EL (cell line): ENCODE results near the gene ACACA.
"Not testable (repeated sequence)": the region's sequence is repeated elsewhere in the genome, so short reads cannot be mapped to it uniquely, and the experiment has no call there.

Source experiments
- DNase-seq: peaks from one replicate; pipeline ENCODE4 v3.0.0-alpha.2; 2016

ACACA gene

DNA sequence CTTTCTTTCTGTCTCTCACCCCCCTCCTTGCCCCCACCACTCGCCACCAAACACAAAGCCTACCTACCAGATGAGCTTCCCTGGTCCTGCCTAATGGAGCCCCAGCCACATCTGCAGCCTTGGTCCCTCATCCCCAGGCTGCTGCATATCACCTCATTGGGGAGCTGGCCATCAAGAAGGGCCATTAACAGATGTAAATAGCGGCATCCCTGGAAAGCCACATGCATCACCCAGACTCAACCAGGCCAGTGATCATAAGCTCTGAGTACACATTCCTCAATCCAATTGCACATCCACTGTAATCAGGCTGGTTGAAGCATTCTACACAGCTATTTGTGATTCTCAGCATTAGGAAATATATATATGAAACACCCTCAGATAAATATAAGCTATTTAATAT, 242.6 kb downstream of the ACACA start:
- DNase-seq = no peak

DNA sequence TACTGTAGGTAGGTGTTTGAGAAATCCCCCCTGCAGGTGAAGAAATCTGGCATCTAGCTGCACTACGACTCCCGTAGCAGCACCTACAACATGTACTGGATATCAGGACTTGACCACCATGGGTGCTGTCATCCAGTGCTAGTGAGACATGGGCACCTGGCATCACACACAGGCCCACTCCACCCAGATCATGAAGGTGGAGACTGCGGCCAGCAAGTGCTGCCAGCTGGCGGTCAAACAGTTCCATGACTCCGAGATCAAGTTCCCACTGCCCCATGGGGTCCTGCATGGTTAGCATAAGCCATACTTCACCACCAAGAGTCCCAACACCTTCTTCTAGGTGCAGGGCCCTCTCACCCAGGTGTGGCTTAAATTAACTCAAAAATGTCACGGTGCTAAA, 243.8 kb downstream of the ACACA start:
- no peak for DNase-seq

DNA sequence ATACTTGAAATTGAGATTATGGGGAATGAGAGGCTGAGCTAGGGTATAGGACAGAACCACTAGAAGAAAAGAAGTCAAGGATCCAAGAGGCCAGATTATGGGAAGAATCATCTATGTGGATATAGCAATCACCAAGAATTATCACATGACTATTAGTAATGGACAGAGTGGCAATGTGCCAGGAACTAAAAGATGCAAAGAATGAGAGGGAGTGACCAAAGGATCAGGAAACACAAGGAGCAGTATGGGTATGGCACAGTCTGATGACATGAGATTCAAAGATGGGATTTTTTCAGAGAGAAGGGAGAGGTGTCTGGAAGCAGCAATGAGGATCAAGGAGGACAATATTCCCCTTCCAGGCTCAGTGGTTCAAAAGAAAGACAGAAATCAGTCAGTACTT, 245.7 kb downstream of the ACACA start:
- DNase-seq = peak; percentile 70

DNA sequence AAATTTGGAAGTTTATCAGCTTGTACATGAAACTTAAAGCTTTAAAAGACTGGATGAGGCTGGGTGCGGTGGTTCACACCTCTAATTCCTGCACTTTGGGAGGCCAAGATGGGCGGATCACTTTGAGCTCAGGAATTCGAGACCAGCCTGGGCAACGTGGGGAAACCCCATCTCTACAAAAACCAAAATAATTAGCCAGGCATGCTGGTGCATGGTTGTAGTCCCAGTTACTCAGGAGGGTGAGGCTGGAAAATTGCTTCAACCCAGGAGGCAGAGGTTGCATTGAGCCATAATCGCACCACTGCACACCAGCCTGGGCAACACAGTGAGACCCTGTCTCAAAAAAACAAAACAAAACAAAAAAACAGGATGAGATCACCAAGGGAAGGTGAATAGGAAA, 248.3 kb downstream of the ACACA start:
- no peak for DNase-seq

DNA sequence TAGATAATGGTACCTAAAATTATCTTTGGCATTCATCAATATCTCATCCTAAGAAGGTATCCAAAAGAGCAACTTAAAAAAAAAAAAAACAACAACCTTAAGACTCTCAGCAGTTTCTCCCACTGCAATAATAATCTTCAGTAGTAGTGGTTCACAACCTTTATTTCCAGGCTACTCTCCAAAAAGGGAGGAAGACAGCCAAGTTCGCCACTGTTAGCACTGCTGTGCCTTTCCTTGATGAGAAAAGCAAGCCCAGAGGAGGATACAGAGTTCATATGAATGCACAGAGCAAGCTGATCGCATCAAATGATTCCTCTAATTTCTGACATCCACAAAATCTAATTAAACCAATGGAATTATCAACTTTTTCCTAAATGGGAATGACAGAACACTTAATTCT, 258.5 kb downstream of the ACACA start:
- DNase-seq = no peak

DNA sequence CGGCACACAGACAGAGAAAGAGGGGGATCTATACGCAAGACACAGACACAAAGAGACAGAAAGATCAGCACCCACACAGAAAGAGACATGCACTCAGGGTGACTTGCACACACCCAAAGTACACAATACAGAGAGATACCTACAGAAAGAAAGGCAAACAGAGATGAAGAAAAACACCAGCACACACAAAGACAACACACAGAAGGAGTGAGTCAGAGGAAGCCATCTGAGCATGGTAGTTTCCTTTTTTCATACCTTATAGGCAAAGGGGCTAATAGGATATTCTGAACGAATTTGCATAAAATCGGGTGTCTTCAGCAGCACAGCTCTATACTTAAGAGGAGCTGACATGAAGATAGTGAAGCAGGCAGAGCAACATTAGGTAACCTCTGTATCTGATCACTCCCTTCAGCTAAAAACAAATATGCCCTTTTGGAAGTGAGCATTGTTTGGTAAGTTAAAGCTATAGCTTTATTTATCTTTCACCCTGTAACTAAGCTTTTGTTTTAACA, 259.3 kb downstream of the ACACA start:
- peak; percentile 2 for DNase-seq

DNA sequence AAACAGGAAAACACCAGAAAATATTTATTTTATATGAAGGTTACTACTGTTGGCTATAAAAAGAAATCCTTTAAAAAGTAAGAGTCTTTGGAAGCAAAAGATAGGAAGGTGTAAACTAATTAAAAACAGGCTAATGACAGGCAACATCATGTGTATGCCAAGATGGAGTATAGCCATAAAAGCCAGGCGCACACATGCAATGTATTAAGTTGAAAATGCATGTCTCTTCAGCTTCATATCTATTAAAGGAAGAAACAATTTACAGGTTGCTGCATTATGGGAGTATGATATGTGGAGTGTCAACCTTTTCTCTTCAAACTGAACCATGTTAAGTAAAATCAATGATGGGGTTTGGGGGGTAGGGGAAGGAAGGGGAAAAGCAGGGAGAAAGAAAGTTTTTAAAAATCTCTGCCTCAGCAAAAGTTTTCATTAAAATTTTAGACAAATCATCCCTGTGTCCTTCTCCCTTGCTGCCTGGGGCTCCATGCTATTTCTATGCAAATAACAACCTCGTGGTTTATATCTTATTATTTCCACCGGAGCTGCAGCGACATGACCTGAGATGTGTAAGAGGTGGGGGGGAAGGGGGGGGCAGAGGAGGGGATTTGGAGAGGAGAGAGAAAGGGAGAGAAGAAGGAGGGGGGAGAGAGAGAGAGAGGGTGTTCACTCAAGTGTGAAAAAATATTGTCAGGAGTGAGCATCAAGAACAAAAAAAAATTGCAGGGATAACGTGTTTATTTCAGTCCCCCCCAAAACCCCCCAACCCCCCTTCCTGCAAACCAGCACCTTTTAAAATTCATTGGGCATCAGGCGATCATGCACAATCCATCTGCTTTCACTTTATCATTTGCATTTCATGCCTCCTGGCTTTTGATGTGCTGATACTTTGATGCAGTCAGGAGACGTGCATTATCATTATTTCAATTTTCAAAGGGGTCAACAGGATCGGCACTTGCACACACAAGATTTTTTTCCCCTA, 260.3 kb downstream of the ACACA start:
- no peak for DNase-seq

DNA sequence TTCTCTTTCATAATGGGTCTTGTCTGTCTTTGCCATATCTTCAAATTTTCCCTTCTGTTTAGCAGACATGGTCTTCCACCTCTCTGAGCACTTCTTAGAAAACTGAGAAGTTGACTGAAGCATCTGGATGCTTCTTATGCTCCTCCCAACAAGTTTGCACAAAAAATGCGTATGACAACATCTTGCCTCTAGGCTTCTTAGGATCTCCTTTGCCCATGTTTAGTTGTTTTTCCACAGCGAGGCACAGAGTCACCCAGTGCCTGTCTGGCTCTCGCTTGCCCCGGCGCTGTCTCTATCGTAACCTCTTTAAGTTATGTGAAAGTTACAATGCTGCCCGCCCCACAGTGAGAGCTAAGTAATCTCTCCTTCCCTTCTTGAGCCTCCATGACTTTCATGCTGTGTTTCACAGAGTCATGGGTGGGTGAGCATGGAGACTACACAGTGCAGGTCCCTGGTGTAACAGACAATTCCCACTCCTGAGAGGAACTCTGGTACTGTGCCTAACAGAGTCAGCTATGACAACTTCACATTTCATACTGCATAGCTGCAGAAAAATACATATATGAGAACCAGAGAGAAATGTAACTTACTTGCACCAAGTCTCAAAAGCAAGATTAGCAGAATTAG, 262.4 kb downstream of the ACACA start:
- DNase-seq = no peak

DNA sequence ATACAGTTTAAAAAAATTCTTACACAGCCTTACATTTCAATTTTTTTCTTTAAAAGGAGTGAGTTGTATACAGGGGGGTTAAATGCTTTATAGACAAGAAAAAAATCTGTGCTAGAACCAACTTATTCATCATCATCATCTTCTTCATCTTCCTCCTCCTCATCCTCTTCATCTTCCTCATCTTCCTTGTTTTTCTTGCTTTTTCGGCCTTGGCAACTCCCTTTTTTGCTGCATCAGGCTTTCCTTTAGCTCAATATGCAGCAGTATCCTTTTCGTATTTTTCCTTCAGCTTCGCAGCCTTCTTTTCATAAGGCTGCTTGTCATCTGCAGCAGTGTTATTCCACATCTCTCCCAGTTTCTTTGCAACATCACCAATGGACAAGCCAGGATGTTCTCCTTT, 263.1 kb downstream of the ACACA start:
- DNase-seq = not testable (repeated sequence)

DNA sequence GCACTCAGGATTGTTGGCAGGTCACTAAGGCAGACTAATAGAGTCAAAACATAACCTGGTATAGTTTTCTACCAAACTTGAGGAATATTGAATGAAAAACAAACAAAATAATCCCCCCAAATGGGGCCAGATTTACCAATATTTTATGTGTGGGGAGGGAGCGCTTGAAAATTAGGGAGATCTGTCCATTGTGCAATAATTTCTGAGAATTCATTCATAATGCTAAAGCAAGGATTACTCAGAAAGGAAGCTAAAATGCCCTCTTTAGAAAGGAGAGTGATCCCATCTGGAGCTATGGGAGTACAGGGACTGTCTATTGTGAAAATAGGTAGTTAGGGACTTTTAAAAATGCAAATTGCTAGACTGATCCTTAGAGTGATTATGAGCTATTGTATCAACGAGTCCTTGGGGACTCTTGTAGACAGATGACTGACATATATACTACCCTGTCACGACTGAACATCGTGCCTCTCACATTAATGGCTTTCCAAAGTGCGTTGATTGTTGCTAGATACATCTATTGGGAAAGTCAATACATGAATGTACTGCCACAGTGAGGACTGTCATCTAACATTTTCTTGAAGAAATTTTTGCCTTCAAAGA, 264.2 kb downstream of the ACACA start:
- DNase-seq = no peak

DNA sequence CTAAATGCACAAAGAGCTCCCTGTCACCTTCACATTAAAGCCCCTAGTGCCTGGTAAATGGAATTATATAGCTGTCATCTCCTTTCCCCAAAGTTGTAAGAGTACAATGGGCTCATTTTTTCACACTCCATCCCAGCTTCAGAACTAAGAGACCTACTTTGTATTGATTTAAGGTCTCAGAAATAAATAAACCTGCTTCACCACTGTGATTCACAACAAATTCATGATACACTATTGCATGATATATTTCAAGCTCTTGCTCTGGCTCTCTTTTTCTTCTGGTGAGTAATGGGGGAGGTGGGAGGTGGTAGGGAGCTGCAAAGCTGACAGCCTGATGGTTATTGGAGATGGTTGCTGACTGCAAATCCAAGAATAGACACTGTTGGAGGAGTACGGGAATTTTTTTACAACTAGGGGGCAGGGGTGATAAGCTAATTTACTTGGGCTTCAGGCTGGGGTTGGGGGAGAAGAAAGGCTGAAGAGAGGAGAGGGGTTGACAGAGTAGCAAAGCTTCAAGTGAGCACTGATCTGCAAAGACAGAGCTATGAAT, 268.0 kb downstream of the ACACA start:
- DNase-seq = no peak

DNA sequence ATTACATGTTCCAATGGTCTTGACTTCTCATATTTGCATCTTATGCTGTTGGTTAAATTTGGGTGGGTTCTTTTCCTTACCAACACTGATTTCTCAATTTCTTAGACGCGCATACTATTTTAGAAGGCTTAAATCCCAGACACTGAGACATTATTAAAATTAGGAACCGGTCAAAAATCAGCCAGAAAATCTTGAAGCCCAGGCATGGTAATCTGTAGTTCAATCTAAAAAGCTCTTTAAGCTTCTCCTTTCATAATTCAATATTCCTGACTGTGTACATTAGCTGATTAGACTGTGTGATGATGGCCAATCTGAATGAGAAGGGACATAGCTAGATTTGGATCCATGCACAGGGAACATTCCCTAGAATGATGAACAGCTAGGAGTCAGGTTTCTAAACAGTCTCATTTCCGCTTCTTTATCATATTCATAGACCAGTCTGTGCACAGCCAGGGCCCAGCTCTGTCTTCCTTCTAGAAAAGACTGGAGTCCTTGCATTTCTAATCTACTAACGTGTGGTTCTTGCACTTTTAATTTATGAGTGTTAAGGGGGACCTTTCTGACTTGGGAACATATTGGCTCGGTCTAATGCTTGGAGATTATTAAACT, 268.6 kb downstream of the ACACA start:
- no peak for DNase-seq

DNA sequence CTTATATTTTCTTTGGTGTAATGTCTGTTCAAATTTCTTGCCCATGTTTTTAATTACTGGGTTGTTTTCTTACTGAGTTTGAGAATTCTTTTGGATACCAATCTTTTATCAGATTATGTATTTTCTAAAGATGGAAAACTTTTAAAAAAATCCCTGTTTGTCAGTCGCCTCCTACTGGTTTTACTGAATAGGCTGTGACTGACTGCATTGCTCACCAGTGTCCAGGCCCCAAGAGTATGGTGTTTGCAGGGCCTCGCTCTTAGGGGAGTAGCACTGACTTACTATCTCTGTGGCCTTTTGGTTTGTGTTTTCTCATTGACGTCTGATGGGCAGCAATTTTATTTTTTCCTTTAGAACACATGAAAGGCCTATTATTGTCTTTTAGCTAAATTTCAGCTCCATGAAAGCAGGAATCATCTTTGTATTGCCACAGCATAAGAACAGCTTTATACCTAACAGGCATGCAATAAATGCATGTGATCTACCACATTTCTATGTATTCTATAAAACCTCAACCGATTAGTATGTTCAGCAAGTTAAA, 269.5 kb downstream of the ACACA start:
- no peak for DNase-seq

DNA sequence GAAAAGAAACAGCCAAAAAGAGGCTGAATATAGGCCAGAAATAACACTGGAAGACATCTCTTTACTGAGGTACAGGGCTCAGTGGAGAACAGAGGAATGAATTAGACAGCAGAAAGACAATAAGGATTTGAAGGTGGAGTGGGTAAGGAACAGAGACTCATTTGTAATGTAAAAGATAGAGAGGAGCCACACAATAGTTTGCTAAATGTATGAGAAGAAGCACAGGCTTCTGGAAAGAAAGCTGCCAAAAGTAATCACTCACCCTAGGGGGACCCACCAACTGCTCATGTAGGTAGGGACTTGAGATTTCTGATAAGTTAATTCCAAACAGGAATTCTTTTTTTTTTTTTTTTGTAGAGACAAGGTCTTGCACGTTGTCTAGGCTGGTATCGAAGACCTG, 271.1 kb downstream of the ACACA start:
- no peak for DNase-seq

DNA sequence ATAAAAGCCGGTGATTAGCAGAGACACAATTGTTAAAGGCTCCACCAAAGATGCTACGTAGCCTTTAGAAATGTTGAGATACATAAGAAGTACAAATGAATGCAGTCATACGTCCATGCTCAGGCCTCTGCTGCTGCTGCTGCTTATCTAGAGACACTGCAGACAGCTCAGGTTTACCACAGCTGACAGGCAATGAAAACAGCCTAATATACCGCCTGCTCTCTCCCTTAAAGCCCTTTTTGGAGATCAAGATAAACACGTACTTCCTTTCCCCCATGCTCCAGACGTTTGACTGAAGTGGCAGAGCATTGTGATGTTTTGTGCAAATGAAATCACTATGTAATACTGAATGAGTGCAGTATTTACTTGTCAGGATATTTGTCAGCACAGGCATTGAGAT, 272.6 kb downstream of the ACACA start:
- DNase-seq = no peak

DNA sequence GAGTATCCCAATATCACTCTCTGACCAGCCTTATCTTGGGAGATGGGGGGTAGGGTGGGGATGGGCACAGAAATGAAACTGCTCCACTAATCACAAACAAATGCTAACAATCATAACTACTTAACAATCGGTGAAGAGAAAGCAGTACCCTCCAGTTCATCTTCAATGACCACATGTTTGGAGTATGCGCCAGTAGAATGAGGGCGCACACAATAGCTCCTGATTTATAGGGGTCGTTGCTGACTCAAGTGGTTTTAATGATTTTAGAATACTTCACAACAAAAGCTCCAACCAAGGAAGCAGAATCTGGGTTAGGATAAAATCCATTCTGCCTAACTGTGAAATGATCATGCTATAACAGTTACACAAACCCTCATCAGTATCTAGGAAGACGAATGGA, 273.5 kb downstream of the ACACA start:
- DNase-seq = peak; percentile 6

DNA sequence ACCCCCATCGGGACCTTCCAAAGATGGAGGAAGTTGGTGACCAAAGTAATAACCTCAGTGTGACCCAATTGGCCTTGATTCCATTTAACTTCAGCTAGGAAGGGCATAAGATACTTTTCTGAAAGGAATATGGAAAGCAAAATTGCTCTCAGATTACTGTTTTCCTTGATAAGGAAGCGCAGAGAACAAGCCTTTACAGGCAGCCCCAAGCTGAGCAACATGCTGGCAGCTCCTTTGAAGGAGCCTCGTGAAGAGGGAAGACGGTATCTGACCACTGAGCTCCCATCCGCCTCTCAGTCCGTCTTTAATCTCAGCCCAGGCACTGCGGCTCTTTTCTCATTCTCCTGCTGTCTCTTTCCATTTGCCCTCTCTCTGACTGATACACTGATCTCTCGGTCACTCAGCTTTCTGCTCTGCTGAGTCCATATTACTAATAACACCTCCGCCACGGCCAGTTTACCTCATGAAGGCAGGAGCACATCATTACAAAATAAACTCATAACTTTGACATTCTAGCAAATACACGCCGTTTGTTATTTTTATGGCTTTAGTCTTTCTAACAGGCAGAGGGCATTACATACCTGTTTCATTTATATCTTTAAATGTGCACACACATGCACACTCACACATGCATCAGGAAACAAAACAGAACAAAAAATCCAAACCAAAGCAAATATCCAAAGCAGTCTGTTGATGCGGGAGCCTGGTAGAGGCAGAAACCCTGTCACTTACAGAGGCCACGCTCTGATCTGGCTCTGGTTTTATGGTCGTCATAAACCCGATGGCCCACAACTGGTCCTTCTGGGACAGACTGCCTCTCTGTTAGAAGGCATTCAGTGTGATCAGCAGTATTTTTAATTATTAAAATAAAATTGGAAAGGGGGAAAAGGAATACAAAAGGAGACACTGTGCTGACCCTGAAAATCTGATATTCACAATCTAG, 274.7 kb downstream of the ACACA start:
- DNase-seq = no peak

DNA sequence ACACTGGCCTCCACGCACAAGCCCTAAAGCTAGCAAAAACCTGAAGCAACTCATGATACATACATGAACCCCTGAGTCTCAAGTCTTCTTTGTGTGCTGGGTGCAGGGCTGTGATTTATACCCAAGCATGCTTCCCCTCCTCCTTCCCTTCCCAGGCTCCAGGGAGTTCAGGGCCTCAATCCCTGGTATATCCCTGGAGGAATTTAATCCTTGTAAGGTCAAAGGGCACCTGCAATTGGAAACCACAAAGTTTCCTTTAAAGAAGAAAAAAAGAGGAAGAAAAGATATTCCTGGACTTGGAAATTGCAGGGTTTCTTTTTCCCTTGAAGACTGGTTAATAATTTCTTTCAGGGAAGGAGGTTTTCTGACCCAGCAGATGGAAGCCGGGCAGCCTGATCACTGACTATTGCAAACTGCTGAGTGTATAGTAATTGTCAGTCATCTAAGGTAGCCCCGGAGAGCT, 275.6 kb downstream of the ACACA start:
- DNase-seq = peak; percentile 49

DNA sequence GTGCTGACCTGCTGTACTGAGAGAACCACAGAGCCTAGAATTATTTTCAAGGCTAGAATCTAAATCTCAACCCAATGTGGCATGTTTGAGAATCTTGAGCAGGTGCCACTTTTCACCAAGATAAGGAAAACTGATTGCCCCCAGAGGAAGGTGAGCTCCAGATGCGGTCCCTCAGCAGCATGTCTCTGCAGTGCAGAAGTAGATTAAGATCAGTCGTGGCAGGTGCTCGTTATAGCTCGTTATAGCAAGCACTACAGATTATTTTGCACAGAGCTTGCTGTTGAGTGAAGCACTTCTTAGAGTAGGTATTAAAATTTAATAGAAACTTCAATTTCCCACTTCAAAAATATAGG, 281.8 kb downstream of the ACACA start:
- DNase-seq = no peak

DNA sequence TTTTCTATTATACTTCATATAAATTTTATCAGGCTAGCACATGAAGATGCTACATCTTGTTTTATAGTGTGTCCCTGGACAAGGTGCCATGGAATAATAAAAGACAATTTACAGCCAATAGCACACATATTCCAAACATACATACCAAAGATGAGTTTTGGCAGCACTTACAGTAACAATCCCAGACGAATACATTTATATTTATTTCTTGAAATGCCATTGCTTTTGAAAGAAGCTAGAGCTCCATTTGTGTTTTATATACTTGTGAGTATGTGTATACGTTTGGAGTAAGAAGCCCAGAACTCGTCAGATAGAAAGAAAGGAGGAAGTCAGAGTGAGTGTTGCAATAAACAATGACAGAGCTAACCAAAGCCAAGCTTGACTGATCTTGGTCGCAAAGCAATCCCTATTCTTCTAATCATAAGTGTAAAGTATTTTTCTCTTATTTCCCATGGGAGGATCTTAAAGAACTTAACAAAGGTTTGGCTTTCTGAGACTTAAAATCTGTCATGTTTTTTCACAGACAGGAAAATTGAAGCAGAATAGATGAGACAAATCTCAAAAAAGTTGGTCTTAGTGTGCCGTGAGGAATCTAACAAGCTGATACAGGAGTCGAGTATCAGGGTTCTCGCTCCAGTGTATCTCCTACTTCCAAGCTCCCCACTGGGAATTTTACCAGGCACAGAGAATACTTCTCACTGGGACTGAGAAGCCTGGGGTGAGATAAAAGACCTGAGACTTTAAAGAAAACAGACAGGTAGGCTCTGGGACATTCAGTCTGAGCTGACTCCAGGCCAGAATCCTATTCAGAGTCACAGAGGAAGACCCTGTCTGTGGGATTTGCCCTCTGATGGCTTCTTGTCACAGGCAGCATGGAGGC, 282.5 kb downstream of the ACACA start:
- no peak for DNase-seq
